Frontal cortex (tissue), 4 donors: ENCODE data around the gene IFNAR1. TPM values are rescaled to one million over a fixed set of nuclear protein-coding genes. Genes with fewer than 3 reads are reported as not detected.
A peak's percentile ranks its signal among the peaks of the same experiment; 100 is the strongest.
"Not testable (repeated sequence)": the region's sequence is repeated elsewhere in the genome, so short reads cannot be mapped to it uniquely, and the experiment has no call there.

Experiments used
- DNase-seq, 2 donors: peaks; one replicate each; pipeline ENCODE4 v3.0.0; 2012; ENCODE audit warnings: low spot score in 2 of 2
- FAIRE-seq: peaks from 2 replicates; lab custom pipeline; 2012; peaks lifted over from hg19 to GRCh38; lab: Jason Lieb, UNC
- total RNA-seq: library from RNA; depleted of rRNA; stranded (reverse); fragments of >200 nt; gene quantifications from one replicate; pipeline ENCODE4 v1.2.3, GENCODE V29; 2014
- donor health status: control.
- donor health status: control.
- donor health status: control.

Gene IFNAR1
- total RNA-seq, 1 donor from 2014 or later: 49.3 TPM

- DNase-seq (no peak), FAIRE-seq (no peak)
Measured at GRCh38 chr21:33302796-33303195, 22.0 kb upstream of the IFNAR1 start.

- DNase-seq (no peak), FAIRE-seq (no peak)
Measured at GRCh38 chr21:33305344-33305671, 19.5 kb upstream of the IFNAR1 start.

GRCh38 chr21:33305938-33306337 lies 18.8 kb upstream of the IFNAR1 start:
- FAIRE-seq (no peak), DNase-seq (no peak)

GRCh38 chr21:33308586-33309490 lies 15.9 kb upstream of the IFNAR1 start:
- FAIRE-seq (no peak), DNase-seq (no peak)

GRCh38 chr21:33309778-33310177 lies 15.0 kb upstream of the IFNAR1 start:
- FAIRE-seq (no peak), DNase-seq (no peak)

- FAIRE-seq: peak; percentile 3
- DNase-seq: no peak
Measured at GRCh38 chr21:33312121-33312520, 12.6 kb upstream of the IFNAR1 start.

GRCh38 chr21:33313183-33313582 lies 11.6 kb upstream of the IFNAR1 start:
- FAIRE-seq (no peak), DNase-seq (no peak)

- FAIRE-seq (no peak), DNase-seq (no peak)
Measured at GRCh38 chr21:33313611-33314010, 11.2 kb upstream of the IFNAR1 start.

GRCh38 chr21:33314111-33314510 lies 10.7 kb upstream of the IFNAR1 start:
- FAIRE-seq (no peak), DNase-seq (no peak)

- no peak for FAIRE-seq
- DNase-seq: no peak
Measured at GRCh38 chr21:33315946-33316710, 8.6 kb upstream of the IFNAR1 start.

- DNase-seq (no peak), FAIRE-seq (no peak)
Measured at GRCh38 chr21:33317145-33317544, 7.6 kb upstream of the IFNAR1 start.

- DNase-seq (no peak), FAIRE-seq (no peak)
Measured at GRCh38 chr21:33317786-33318486, 6.8 kb upstream of the IFNAR1 start.

- FAIRE-seq, DNase-seq: not testable (repeated sequence)
Measured at GRCh38 chr21:33321005-33321404, 3.8 kb upstream of the IFNAR1 start.

- peak; percentile 19 for FAIRE-seq
- DNase-seq: not testable (repeated sequence)
Measured at GRCh38 chr21:33323610-33324009, 1.2 kb upstream of the IFNAR1 start.

- peak; percentile 28 to 42 for DNase-seq
- FAIRE-seq: no peak
Measured at GRCh38 chr21:33325222-33326067, 675 bp downstream of the IFNAR1 start.

- no peak for FAIRE-seq
- DNase-seq: no peak
Measured at GRCh38 chr21:33327326-33327725, 2.6 kb downstream of the IFNAR1 start.

- FAIRE-seq: no peak
- no peak for DNase-seq
Measured at GRCh38 chr21:33327792-33328433, 3.1 kb downstream of the IFNAR1 start.

GRCh38 chr21:33330726-33331125 lies 6.0 kb downstream of the IFNAR1 start:
- FAIRE-seq: no peak
- no peak for DNase-seq

- FAIRE-seq: no peak
Measured at GRCh38 chr21:33332143-33332542, 7.4 kb downstream of the IFNAR1 start.

More at GRCh38 chr21:33332143-33332542, 7.4 kb downstream of the IFNAR1 start:
- DNase-seq: no peak
